DMS153 (cell line): ENCODE measurements around the gene PRPF18.

Experiments
- DNase-seq: peaks from one replicate; lab custom pipeline; 2025; lab: John Stamatoyannopoulos, UW

The PRPF18 gene

DNA sequence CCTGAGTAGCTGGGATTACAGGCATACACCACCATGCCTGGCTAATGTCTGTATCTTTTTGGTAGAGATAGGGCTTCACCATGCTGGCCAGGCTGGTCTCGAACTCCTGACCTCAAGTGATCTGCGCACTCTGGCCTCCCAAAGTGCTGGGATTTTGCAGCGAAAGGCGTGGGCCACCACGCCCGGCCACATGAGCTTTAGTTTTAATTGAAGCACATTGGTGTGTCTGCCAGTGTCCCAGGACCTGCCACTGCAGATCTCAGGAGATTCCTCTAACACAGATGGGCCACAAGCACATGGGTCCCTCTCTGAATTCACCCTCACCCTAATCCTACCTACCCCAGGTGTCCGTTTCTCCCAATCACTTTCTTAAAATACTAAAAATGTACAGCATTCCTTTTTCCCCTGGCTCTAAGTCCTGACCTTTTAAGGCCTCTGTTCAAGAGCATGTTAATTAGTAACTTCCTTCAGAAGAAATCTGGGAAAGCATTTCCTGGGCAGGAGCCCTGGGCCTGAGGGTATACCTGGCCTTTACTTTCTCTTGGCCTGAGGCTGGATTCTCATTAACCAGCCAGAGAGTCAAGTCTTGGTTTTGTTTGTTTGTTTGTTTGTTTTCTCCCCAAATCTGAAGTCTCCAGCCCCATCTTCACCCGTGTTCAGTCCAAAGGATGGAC, 82.6 kb downstream of the PRPF18 start:
- no peak for DNase-seq

DNA sequence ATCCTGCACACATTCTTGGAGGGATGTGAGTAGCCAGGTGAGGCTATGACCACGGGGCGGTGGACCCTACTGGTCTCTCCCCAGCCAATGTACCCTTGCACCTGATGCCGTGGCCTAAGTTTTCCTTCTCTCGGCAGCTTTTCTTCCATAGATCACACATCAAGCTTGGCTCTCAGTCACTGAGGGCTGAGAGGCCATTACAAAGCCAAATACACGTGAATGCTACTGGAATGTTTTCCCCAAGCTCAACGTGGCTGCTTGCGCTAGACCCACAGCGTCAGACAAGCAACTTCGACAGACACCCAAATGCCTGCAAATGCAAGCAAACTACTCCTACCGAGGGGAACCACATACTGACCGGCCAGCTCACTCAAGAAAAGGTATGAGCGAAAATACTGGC, 83.1 kb downstream of the PRPF18 start:
- DNase-seq, result no peak

DNA sequence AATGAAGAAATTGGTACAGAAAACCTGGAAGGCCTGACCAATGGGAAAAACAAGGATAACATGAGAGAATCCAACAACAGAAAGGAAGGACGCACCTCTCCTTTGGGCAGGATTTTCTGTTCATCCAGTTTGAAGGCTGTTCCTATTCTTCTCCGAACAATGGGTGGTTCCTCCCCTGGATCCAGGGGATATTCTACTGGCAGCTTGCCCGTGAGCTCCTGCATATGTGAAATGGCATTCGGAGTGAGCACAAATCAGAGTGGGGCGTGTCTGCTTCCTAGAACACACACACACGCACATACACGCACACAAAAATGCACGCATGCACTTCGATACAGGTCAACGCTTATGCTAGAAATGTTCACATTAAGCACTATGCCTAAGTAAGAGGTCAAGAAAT, 83.5 kb downstream of the PRPF18 start:
- DNase-seq, result no peak

DNA sequence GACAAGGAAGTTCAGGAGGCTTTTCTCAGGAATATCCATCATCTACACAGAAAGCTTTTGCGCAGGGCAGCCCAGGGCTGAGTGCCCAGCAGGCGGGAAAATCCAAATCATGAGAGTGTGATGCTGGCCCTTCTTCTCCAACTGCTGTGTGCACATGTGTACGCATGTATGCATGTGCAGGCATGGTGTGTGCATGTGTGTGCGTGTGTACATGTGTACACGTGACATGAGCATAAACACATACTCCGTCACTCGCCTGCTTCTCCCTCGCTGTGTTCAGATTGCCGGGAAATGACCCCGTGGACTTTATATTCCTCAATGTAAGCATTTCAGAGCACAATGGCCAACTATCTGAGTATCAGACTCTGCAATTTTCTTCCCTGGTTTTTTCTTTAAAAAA, 85.1 kb downstream of the PRPF18 start:
- no peak for DNase-seq

DNA sequence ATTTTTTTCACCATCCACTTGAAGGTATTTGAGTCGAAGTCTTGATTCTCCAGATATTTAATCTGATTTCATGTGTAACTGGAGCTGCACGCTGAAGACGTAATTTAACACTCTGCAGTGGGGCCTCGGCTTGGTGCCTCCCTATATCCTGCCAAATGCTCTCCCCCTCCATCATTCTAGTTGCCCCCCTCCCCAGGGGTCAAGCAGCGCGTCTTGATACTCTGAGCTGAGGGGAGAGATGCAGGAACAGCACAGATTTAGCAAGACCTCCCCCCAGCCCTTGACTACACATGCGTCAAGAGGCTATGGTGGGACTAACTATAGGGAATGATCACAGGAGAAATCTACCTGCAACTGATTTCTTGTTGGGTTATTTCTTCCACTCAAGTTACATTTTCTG, 85.8 kb downstream of the PRPF18 start:
- no peak for DNase-seq

DNA sequence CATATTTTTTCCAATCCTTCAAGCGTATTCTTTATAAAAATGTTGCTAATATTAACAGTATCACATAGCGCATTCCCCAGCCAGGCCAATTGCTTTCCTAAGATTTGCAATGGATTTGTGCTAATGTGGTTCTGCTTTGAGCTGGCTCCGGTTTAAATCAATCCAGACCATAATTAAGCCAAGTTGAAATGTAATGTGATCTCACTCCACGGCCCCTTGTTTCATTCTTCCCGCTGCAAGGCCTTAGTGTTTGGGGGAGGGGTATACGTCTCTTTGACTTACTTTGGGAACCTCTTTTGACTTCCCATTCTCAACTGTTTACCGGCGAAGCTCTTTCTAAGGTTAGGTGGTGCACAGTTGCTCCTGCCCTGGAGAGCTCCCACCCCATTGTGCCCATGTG, 86.4 kb downstream of the PRPF18 start:
- no peak for DNase-seq

DNA sequence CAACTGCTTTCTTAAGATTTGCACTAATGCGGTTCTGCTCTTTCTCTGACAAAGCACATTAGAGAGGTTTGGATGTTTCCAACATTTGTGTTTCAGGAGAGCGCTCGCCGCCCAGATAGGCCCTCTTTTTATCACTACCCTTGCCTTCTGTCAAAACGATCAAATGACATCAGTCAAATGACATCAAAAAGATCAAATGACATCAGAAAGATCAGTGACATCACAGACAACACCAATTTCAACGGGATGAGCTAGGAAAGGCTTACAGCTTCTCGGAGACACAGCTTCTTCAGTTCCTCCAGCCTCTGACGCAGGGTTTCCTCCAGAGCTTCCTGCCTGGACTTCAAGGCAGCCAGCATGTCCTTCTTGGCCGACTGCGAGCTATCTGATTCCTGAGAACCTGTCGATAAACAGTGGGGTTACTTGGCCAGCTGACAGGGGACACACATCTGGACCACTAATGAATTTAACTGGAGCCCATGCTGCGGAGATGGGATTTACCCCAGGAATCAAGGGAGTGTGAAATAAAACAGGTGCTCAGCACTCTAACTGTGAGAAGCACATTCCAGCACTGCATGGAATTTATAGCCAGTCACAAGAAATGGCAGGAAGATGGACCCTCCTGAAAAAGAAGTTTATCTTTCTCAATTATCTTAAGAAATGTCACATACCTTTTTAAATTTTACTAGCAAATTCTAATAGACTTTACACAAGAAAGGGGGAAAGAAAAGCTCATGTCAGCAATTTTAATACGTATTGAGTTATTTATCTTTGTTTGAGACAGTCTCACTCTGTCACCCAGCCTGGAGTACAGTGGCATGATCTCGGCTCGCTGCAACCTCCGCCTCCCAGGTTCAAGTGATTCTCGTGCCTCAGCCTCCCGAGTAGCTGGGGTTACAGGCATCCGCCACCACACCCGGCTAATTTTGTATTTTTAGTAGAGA, 88.2 kb downstream of the PRPF18 start:
- no peak for DNase-seq

DNA sequence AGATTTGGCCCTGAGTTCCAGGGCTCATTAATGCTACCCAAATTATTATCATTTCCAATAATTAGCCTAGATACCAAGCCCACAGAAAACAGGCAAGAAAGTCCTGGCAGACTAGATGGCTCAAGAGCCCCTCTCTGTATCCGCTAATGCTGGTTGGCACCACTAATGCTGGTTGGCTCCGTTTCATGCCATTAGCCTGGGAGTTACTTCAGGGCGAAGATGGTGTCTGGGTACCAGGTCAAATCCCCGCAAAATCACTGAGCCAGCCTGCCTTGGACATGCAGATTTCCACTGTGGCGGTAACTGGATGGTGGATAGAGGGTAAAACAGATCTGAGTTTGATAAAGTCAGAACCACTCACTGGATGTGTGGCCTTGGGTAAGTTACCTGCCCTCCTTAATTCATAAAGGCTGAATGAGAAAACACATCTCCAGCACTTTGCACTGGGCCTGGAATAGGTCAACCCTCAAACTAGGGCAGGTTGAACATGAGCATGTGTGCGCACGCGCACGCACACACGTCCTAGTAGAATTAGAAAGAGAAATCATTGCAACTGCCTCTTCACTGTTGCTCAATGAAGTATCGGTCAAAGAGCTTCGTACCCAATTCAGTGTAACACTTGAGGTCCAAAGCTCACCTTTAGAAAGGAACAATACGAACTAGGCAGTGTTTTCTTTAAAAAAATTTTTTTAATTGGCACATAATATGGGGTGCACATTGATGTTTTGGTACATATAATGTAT, 91.5 kb downstream of the PRPF18 start:
- no peak for DNase-seq
